A673 (cell line): ENCODE data around the gene RNF157.

Experiments
- EZH2 ChIP-seq: fragments of 200-600 bp; sonication (generic); IDR thresholded peaks from 2 replicates; pipeline ENCODE4 v1.6.1; 2017; ENCODE audit warnings: borderline replicate concordance, low read depth, mild to moderate bottlenecking, mixed read lengths, antibody characterized with exemption, low read length; ENCODE audit not compliant: poor library complexity, severe bottlenecking
- TF ChIP-seq, protein P1 (sequence below): fragments of 300-800, 200-600 bp; sonication (generic); conservative IDR thresholded peaks from 2 replicates; pipeline ENCODE4 v1.5.1; 2017; ENCODE audit warnings: low read depth, mild to moderate bottlenecking, antibody characterized with exemption, low read length, moderate library complexity, mixed read lengths

DNA sequence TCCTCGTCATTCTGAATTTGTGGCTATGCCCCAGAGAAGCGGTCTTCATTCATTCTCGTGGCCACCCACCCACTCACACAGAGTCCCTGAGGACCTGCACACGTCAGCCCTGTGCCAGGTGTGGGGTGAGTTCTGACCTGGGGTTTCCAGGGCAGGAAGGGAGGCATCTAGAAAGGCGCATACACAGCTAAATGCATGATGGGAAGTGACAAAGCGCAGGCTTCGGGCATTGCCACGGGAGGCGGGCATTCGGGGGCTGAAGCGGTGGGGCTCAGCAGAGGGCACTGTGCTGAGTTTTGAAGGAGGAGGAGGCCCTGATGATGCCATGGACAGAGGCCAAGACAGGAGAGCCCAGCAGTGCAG lies 35.8 kb upstream of the RNF157 start:
- no peak for TF ChIP-seq EZH2
- TF ChIP-seq, protein P1, sequence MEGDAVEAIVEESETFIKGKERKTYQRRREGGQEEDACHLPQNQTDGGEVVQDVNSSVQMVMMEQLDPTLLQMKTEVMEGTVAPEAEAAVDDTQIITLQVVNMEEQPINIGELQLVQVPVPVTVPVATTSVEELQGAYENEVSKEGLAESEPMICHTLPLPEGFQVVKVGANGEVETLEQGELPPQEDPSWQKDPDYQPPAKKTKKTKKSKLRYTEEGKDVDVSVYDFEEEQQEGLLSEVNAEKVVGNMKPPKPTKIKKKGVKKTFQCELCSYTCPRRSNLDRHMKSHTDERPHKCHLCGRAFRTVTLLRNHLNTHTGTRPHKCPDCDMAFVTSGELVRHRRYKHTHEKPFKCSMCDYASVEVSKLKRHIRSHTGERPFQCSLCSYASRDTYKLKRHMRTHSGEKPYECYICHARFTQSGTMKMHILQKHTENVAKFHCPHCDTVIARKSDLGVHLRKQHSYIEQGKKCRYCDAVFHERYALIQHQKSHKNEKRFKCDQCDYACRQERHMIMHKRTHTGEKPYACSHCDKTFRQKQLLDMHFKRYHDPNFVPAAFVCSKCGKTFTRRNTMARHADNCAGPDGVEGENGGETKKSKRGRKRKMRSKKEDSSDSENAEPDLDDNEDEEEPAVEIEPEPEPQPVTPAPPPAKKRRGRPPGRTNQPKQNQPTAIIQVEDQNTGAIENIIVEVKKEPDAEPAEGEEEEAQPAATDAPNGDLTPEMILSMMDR: no peak
